IMR-90 (cell line): ENCODE results near the gene SPTLC3. TPM values are rescaled to one million over a fixed set of nuclear protein-coding genes. Genes with fewer than 3 reads are reported as not detected.

Experiments
- ATAC-seq: fragments of 200-7000 bp; cut with Tn5 transposase; 2 replicates; pipeline ENCODE4 v1.9.1; 2020; ENCODE audit warnings: low read depth, mild to moderate bottlenecking, moderate library complexity
- BruUV-seq: library from RNA; stranded (reverse); fragments of 400-500 nt; replicated peaks from 2 replicates; lab custom pipeline; 2021; lab: Mats Ljungman, UMichigan
- CTCF ChIA-PET: fragments of 300-600 bp; formaldehyde crosslinking; extraction: SDS; loops from one replicate; lab custom pipeline; 2021; ENCODE audit warnings: antibody characterized with exemption; lab: Yijun Ruan, JAX
- POLR2A ChIA-PET: fragments of 300-600 bp; sonication (Branson Sonifier 250); formaldehyde crosslinking; loops from one replicate; lab custom pipeline; 2022; ENCODE audit warnings: antibody characterized with exemption; ENCODE audit not compliant: unreplicated experiment; lab: Charles Lee
- DNase-seq: peaks from one replicate; pipeline ENCODE4 v3.0.0; 2013
- H2AFZ ChIP-seq: replicated peaks from 2 replicates; pipeline ENCODE3; 2013; ENCODE audit warnings: low read length, mild to moderate bottlenecking; ENCODE audit not compliant: poor library complexity
- H2AK5ac ChIP-seq: 2 replicates; pipeline ENCODE4 v1.6.1; 2013; ENCODE audit warnings: low read depth, low read length, inconsistent platforms
- H2AK9ac ChIP-seq: replicated peaks from 2 replicates; pipeline ENCODE3; 2013; ENCODE audit warnings: mild to moderate bottlenecking, low read depth, low read length, moderate library complexity; ENCODE audit not compliant: poor library complexity
- H2BK120ac ChIP-seq: 2 replicates; pipeline ENCODE4 v1.6.1; 2013; ENCODE audit warnings: low read depth, low read length, inconsistent platforms
- H2BK15ac ChIP-seq: 3 replicates; pipeline ENCODE4 v1.6.1; 2013; ENCODE audit warnings: low read depth, low read length, inconsistent platforms
- H2BK20ac ChIP-seq: 2 replicates; pipeline ENCODE4 v1.6.1; 2013; ENCODE audit warnings: low read depth, mild to moderate bottlenecking, inconsistent platforms, low read length, moderate library complexity
- H2BK5ac ChIP-seq: 2 replicates; pipeline ENCODE4 v1.6.1; 2013; ENCODE audit warnings: mild to moderate bottlenecking, low read depth, low read length, inconsistent platforms; ENCODE audit not compliant: poor library complexity, severe bottlenecking
- H3K14ac ChIP-seq: replicated peaks from 2 replicates; pipeline ENCODE4 v1.6.1; 2013; ENCODE audit warnings: low read depth, low read length, inconsistent platforms
- H3K18ac ChIP-seq: 2 replicates; pipeline ENCODE4 v1.6.1; 2013; ENCODE audit warnings: low read depth, low read length, control low read depth
- H3K23ac ChIP-seq: 2 replicates; pipeline ENCODE4 v1.6.1; 2013; ENCODE audit warnings: low read depth, low read length, inconsistent platforms
- H3K27ac ChIP-seq: 2 replicates; pipeline ENCODE4 v1.5.1; 2013; ENCODE audit warnings: mild to moderate bottlenecking, control low read depth, low read length; ENCODE audit not compliant: insufficient read depth
- H3K27me3 ChIP-seq: 2 replicates; pipeline ENCODE4 v1.6.1; 2013; ENCODE audit warnings: low read length; ENCODE audit not compliant: control insufficient read depth, insufficient read depth
- H3K36me3 ChIP-seq: 2 replicates; pipeline ENCODE4 v1.6.1; 2013; ENCODE audit warnings: low read length, mixed read lengths; ENCODE audit not compliant: control insufficient read depth, insufficient read depth
- H3K4ac ChIP-seq: 2 replicates; pipeline ENCODE4 v1.6.1; 2013; ENCODE audit warnings: low read depth, low read length, inconsistent platforms
- H3K4me1 ChIP-seq: 2 replicates; pipeline ENCODE4 v1.6.1; 2013; ENCODE audit warnings: low read length, mixed read lengths; ENCODE audit not compliant: control insufficient read depth, insufficient read depth
- H3K4me2 ChIP-seq: 2 replicates; pipeline ENCODE4 v1.6.1; 2013; ENCODE audit warnings: low read depth, mild to moderate bottlenecking, control low read depth, low read length, moderate library complexity
- H3K4me3 ChIP-seq: 2 replicates; pipeline ENCODE4 v1.5.1; 2013; ENCODE audit warnings: low read depth, mild to moderate bottlenecking, control low read depth, low read length, moderate library complexity; ENCODE audit not compliant: insufficient read depth
- H3K56ac ChIP-seq: 2 replicates; pipeline ENCODE4 v1.6.1; 2013; ENCODE audit warnings: low read length, inconsistent platforms; ENCODE audit not compliant: insufficient read depth; ENCODE audit errors: extremely low read depth
- H3K79me1 ChIP-seq, 2 experiments: 2 replicates each; pipeline ENCODE4 v1.6.1; 2013; ENCODE audit warnings: low read length in 2 of 2, inconsistent platforms in 1 of 2, low read depth in 1 of 2
- H3K9ac ChIP-seq: 2 replicates; pipeline ENCODE4 v1.6.1; 2013; ENCODE audit warnings: low read depth, low read length, control low read depth
- H3K9me1 ChIP-seq: 2 replicates; pipeline ENCODE4 v1.6.1; 2013; ENCODE audit warnings: low read length, inconsistent platforms; ENCODE audit not compliant: insufficient read depth
- H3K9me3 ChIP-seq: 2 replicates; pipeline ENCODE4 v1.6.1; 2013; ENCODE audit warnings: low read length; ENCODE audit not compliant: control insufficient read depth, insufficient read depth
- H4K20me1 ChIP-seq: 2 replicates; pipeline ENCODE4 v1.6.1; 2013; ENCODE audit warnings: low read length, inconsistent platforms; ENCODE audit not compliant: insufficient read depth
- H4K5ac ChIP-seq: 2 replicates; pipeline ENCODE4 v1.6.1; 2013; ENCODE audit warnings: mild to moderate bottlenecking, low read depth, low read length, control low read depth
- H4K8ac ChIP-seq, 2 experiments: 2 replicates each; pipeline ENCODE4 v1.6.1; 2013; ENCODE audit warnings: low read depth in 2 of 2, low read length in 2 of 2, control low read depth in 1 of 2, inconsistent platforms in 1 of 2
- H4K91ac ChIP-seq: 2 replicates; pipeline ENCODE4 v1.6.1; 2013; ENCODE audit warnings: low read depth, low read length, inconsistent platforms; ENCODE audit not compliant: insufficient read depth
- BHLHE40 ChIP-seq: fragments of 150-350 bp; IDR thresholded peaks from 2 replicates; pipeline ENCODE4 v1.6.1; 2016; ENCODE audit warnings: mild to moderate bottlenecking, low read depth, low read length
- CEBPB ChIP-seq: IDR thresholded peaks from 2 replicates; pipeline ENCODE4 v1.6.1; 2012; ENCODE audit warnings: low read depth, low read length, improper control_type of control experiment
- CHD1 ChIP-seq: IDR thresholded peaks from 2 replicates; pipeline ENCODE4 v1.6.1; 2012; ENCODE audit warnings: low read depth, low read length, improper control_type of control experiment
- CTCF ChIP-seq: conservative IDR thresholded peaks from 2 replicates; pipeline ENCODE4 v1.5.1; 2012; ENCODE audit warnings: mild to moderate bottlenecking, low read depth, low read length, improper control_type of control experiment
- ELK1 ChIP-seq: fragments of 150-350 bp; IDR thresholded peaks from 2 replicates; pipeline ENCODE4 v1.6.1; 2016; ENCODE audit warnings: low read depth, mild to moderate bottlenecking, low read length, moderate library complexity, borderline replicate concordance
- NFE2L2 ChIP-seq: fragments of 150-350 bp; IDR thresholded peaks from 2 replicates; pipeline ENCODE4 v1.6.1; 2016; ENCODE audit warnings: low read depth, mild to moderate bottlenecking, low read length
- USF2 ChIP-seq: fragments of 150-350 bp; IDR thresholded peaks from 2 replicates; pipeline ENCODE4 v1.6.1; 2017; ENCODE audit warnings: mild to moderate bottlenecking, antibody characterized with exemption, low read length, low read depth
- WGBS, 2 experiments: methylation state at CpG; one replicate each; pipeline versions ENCODE4 v1.1.5 to v1.1.7; 2013; ENCODE audit warnings: missing lambda C conversion rate in 2 of 2; ENCODE audit not compliant: insufficient read length in 1 of 2; ENCODE audit errors: extremely low coverage in 2 of 2; 5-methylcytosine and 5-hydroxymethylcytosine counted together
- dilution Hi-C: fragments of 300-500 bp; cut with HindIII; formaldehyde crosslinking; loops from one replicate; pipeline ENCODE4 v1.14.3; 2018; ENCODE audit warnings: low sequenced_read_pairs; ENCODE audit not compliant: unreplicated experiment
- in situ Hi-C: fragments of 300-500 bp; cut with MboI; formaldehyde crosslinking; loops from 3 replicates; pipeline ENCODE4 v1.14.3; 2019; ENCODE audit warnings: low sequenced_read_pairs, inconsistent platforms, mixed read lengths
- intact Hi-C: fragments of 100-400 bp; cut with micrococcal nuclease; formaldehyde crosslinking; loops from 2 replicates; pipeline ENCODE4 v1.10.0; 2022
- polyA plus RNA-seq, 3 experiments: library from polyadenylated mRNA; depleted of rRNA; stranded (reverse); fragments of >200 nt; gene quantifications; 2 replicates each; pipeline ENCODE4 v1.2.3, GENCODE V29; 2012; ENCODE audit warnings: low replicate concordance in 1 of 3
- total RNA-seq: library from RNA; depleted of rRNA; stranded (reverse); fragments of >200 nt; gene quantifications from 2 replicates; pipeline ENCODE4 v1.2.3, GENCODE V29; 2012

The SPTLC3 gene
- total and polyA plus RNA-seq, 2 of the 4 experiments (the other 2 are of a cell fraction) = 0.44 to 1.6 TPM

GRCh38 chr20:12962895-12963294 is 45.9 kb upstream of the SPTLC3 start:
- Histone ChIP-seq H3K14ac (no peak overlapping the region), H3K4me2 (no peak overlapping the region), H3K18ac (no peak overlapping the region), H2BK5ac (no peak overlapping the region), H3K9me3 (no peaks in the 10 kb centered on the region), H4K91ac (no peak overlapping the region), H3K4me3 (no peak overlapping the region), H3K36me3 (no peaks in the 10 kb centered on the region), H2AK5ac (no peak overlapping the region), H3K9ac (no peak overlapping the region), H3K79me1 (no peaks in the 10 kb centered on the region), H3K23ac (no peak overlapping the region), H2AFZ (no peak overlapping the region), H4K20me1 (no peaks in the 10 kb centered on the region), H4K5ac (no peak overlapping the region), H3K27me3 (peaks cover 5% of the 10 kb centered on the region), H2BK120ac (no peak overlapping the region), H3K27ac (no peak overlapping the region), H3K56ac (no peak overlapping the region), H3K4ac (no peak overlapping the region), H2AK9ac (no peak overlapping the region), H4K8ac (no peak overlapping the region), H2BK15ac (no peak overlapping the region), H3K9me1 (no peaks in the 10 kb centered on the region), H3K4me1 (no peaks in the 10 kb centered on the region; the same call in 1 of the 2 replicates), H2BK20ac (no peak overlapping the region)
- TF ChIP-seq CEBPB (no peak), CTCF (no peak), CHD1 (no peak), NFE2L2 (no peak), USF2 (no peak), BHLHE40 (no peak), ELK1 (no peak)
- WGBS, 2 experiments = no CpG with 5 or more reads among the region's 2 CpGs
- dilution Hi-C loops = no loop called here
- no peak for ATAC-seq
- DNase-seq = no peak
- ChIA-PET POLR2A (no interaction called here), CTCF (interaction anchor here (0.8 kb wide), 1 partner anchor 21 kb away, joined by 3 read pairs; no protein-coding TSS in a partner anchor)
- in situ Hi-C loops = no loop called here
- BruUV-seq = no TSS peak
- intact Hi-C loops = no loop called here
